Measurements from ENCODE around the gene SH2D3A.
"Not testable (repeated sequence)": the region's sequence is repeated elsewhere in the genome, so short reads cannot be mapped to it uniquely, and the experiment has no call there.

SH2D3A gene

DNA sequence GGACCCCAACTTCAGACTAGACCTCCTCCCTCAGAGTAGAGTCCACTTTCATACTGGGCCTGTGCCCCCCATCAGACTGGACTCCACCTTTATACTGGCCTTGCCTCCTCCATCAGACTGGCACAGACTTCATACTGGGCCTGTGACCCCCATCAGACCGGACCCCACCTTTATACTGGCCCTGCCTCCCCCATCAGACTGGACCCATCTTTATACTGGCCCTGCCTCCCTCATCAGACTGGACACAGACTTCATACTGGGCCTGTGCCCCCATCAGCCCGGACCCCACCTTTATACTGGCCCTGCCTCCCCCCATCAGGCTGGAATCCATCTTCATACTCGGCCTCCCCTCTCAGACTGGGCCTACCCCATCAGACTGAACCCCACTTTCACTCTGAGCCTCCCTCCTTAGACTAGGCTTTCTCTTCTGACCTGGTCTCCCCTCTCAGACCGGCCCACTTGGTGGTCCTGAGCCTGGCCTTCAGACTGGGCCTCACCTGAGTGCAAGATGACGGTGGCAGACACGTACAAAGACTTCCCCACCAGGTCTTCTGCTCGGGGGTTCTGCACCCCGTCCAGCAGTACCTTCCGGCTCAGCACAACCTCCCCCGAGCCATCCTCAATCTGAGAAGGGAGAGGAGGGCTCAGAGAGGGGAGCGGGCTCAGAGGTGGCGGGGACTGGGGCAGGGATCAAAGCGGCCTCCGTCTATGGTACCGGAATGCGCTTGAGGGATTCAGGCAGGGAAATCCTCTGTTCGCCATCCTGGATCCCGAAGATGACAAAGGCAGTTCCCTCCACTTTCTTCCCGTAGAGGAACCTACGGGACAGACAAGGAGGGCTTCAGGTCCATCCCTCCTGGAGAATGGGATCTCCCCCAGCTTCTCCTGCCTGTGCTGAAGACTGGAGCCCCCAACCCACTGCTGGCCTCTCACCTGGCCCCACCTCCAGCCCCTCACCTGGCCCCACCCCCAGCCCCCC is 54.3 kb downstream of the SH2D3A start:
- H3K4me3 ChIP-seq (ENCODE audit: low read depth, low read length) = no peak overlapping the region
- TF ChIP-seq, protein P1, sequence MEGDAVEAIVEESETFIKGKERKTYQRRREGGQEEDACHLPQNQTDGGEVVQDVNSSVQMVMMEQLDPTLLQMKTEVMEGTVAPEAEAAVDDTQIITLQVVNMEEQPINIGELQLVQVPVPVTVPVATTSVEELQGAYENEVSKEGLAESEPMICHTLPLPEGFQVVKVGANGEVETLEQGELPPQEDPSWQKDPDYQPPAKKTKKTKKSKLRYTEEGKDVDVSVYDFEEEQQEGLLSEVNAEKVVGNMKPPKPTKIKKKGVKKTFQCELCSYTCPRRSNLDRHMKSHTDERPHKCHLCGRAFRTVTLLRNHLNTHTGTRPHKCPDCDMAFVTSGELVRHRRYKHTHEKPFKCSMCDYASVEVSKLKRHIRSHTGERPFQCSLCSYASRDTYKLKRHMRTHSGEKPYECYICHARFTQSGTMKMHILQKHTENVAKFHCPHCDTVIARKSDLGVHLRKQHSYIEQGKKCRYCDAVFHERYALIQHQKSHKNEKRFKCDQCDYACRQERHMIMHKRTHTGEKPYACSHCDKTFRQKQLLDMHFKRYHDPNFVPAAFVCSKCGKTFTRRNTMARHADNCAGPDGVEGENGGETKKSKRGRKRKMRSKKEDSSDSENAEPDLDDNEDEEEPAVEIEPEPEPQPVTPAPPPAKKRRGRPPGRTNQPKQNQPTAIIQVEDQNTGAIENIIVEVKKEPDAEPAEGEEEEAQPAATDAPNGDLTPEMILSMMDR (IDR thresholded peaks at IDR 0.05; ENCODE audit: low read depth, low read length) = no peak

DNA sequence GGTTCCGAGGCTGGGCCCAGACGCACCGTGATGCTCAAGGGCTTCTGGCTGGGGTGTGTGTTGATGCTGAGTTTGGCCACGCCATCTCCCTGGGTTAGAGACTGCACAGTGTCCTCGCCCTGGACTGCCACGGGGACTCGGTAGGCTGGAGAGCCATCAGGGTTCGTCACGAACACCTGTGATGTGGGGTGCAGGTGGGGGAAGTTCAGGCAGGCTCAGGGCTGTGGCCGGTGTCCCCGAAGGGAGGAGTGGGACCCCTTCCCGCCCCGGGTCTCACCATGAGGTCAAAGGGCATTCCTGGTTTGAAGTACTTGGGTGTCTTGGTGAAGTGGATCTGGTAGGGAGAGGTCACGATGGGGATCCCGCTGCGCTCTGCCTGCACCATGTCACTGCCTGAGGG is 55.0 kb downstream of the SH2D3A start:
- TF ChIP-seq, protein P1 (IDR thresholded peaks at IDR 0.05; ENCODE audit: low read depth, low read length) = no peak

DNA sequence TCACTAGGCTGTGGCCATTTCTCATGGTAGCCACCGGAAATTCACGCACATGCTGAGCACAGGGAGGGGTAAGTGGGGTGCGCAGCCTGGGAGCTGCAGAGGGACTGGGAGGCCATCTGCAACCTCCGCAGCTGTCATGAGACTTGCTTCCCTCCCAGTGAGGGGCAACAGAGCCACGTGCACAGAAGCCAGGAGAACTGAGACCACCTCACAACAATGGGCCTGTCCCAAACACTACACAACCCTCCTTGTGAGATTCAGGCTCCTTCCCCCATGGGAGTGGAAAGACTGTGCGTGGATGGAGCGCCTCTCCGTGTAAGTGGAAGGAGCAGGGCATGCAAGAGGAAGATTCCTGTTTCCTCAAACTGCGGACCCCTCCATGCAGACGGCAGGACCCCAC is 55.6 kb downstream of the SH2D3A start:
- TF ChIP-seq, protein P1 (IDR thresholded peaks at IDR 0.05; ENCODE audit: low read depth, low read length) = no peak
- no peak overlapping the region for H3K4me3 ChIP-seq (ENCODE audit: low read depth, low read length)

More for the DNA sequence above, 55.0 kb downstream of the SH2D3A start:
- no peak overlapping the region for H3K4me3 ChIP-seq (ENCODE audit: low read depth, low read length)

DNA sequence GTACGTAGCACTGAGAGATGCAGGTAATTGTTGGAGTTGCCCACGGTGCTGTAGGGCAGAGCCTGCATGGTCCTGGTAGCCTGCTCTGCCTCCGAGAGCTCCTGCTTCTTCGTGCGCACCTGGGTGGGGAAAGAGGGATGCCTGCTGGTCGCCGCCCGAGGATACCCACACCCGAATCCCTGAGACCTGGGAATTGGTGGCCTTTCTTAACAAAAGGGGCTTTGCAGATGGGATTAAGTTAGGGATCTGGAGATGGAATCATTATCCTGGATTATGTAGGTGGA is 56.2 kb downstream of the SH2D3A start:
- TF ChIP-seq, protein P1 (IDR thresholded peaks at IDR 0.05; ENCODE audit: low read depth, low read length) = no peak

DNA sequence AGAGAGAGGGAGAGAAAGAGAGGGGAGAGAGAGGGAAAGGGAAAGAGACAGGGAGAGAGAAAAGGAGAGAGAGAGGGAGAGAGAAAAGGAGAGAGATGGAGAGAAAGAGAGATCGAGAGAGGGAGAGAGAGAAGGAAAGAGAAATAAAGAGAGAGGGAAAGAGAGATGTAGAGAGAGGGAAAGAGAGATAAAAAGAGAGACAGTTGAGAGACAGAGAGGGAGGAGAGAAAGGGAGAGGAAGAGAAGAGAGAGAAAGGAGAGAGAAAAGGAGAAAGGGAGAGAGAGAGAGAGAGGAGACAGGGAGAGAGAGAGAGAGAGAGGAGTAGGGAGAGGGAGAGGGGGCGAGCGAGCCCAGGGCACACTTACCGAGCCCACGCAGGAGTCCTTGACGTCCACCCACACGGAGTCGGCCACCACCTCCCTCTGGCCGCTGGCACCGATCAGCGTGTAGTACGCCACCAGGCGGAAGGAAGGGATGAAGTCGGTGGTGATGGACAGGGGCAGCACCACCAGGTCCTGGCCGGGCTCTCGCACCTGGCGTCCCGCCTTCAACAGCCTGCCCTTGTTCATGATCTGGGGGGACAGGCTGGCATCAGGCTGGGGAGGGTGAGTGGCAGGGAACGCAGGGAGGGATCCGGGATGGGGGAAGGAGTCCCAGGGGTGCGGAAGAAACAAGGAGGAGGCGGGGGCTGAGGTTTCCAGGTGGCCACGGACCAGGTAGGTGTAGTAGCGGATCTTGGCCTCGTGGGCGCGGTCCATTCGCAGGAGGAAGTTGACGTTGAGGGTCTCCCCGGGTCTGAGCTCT is 56.8 kb downstream of the SH2D3A start:
- H3K4me3 ChIP-seq (ENCODE audit: low read depth, low read length) = no peak overlapping the region
- TF ChIP-seq, protein P1 (IDR thresholded peaks at IDR 0.05; ENCODE audit: low read depth, low read length) = no peak

More for the DNA sequence above, 56.2 kb downstream of the SH2D3A start:
- H3K4me3 ChIP-seq (ENCODE audit: low read depth, low read length) = no peak overlapping the region

DNA sequence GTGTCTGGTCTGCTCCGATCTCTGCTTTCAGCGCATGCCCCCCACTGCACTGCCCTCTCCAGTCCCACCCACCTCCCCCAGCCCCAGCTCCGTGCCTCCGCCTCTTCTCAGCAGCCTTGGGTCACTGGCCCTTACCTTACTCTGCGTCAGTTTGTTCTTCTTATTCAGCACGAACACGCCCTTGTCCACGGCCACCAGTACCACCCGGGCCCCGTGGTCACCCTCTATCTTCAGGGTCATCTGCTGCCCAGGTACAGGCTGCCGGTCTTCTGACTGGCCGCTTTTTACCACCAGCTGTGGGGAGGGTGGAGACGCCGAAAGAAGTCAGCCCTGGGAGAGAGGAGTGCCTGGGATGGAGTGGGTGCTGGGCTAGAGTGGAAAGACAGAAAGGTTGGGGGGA is 57.7 kb downstream of the SH2D3A start:
- TF ChIP-seq, protein P1 (IDR thresholded peaks at IDR 0.05; ENCODE audit: low read depth, low read length) = no peak

DNA sequence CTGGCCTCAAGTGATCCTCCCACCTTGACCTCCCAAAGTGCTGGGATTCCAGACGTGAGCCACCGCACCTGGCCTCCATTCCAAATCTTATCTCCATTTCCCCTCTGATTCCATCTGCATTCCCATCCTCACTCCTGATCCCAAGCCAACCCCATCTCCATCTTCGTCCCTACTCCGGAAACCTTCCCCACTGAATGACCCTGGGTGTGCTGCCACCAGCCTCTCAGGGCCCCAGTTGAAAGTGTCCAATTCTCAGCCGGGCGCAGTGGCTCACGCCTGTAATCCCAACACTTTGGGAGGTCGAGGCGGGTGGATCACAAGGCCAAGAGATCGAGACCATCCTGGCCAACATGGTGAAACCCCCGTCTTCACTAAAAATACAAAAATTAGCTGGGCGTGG is 58.3 kb downstream of the SH2D3A start:
- H3K4me3 ChIP-seq (ENCODE audit: low read depth, low read length) = not testable (repeated sequence)

More for the DNA sequence above, 57.7 kb downstream of the SH2D3A start:
- H3K4me3 ChIP-seq (ENCODE audit: low read depth, low read length) = no peak overlapping the region
